GM10248 (cell line): ENCODE results near the gene RUNX1.

Experiments used
- CTCF ChIA-PET: fragments of 300-600 bp; sonication (Branson Sonifier 250); formaldehyde crosslinking; extraction: SDS; loops from one replicate; lab custom pipeline; 2021; ENCODE audit warnings: antibody characterized with exemption; lab: Yijun Ruan, JAX
- POLR2A ChIA-PET: fragments of 350-650 bp; sonication (Branson Sonifier 250); formaldehyde crosslinking; extraction: SDS; loops from one replicate; lab custom pipeline; 2020; ENCODE audit warnings: antibody characterized with exemption; lab: Yijun Ruan, JAX
- DNase-seq: peaks from one replicate; pipeline ENCODE4 v3.0.0; 2012; ENCODE audit errors: extremely low spot score
- CTCF ChIP-seq: IDR thresholded peaks from 2 replicates; pipeline ENCODE4 v1.5.1; 2012; ENCODE audit warnings: mild to moderate bottlenecking, low read depth; ENCODE audit errors: extremely low read depth, missing control alignments, control extremely low read depth

Gene RUNX1

GRCh38 chr21:35024513-35024912 is 24.6 kb downstream of the RUNX1 start:
- DNase-seq: no peak
- ChIA-PET POLR2A (no interaction called here), CTCF (interaction anchor here (0.9 to 2.2 kb wide), 2 partner anchors 14 to 20 kb away, joined by 3 to 7 read pairs; no protein-coding TSS in a partner anchor)
- no peak for TF ChIP-seq CTCF

GRCh38 chr21:35024071-35024420 is 25.1 kb downstream of the RUNX1 start:
- CTCF ChIA-PET: interaction anchor here (0.9 kb wide), 1 partner anchor 20 kb away, joined by 3 read pairs; no protein-coding TSS in a partner anchor
- DNase-seq: no peak
- POLR2A ChIA-PET: no interaction called here
- TF ChIP-seq CTCF: no peak

GRCh38 chr21:35023396-35024070 is 25.6 kb downstream of the RUNX1 start:
- no peak for DNase-seq
- ChIA-PET CTCF (no interaction called here), POLR2A (no interaction called here)
- no peak for TF ChIP-seq CTCF

GRCh38 chr21:35021546-35021945 is 27.6 kb downstream of the RUNX1 start:
- ChIA-PET CTCF (interaction anchor here (1.5 to 1.8 kb wide), 2 partner anchors 26 to 38 kb away, joined by 3 to 4 read pairs; no protein-coding TSS in a partner anchor), POLR2A (no interaction called here)
- DNase-seq: no peak
- no peak for TF ChIP-seq CTCF

GRCh38 chr21:35020902-35021301 is 28.2 kb downstream of the RUNX1 start:
- CTCF ChIA-PET: interaction anchor here (1.0 to 1.8 kb wide), 3 partner anchors 23 to 37 kb away, joined by 3 to 4 read pairs (median 3); no protein-coding TSS in a partner anchor
- no peak for TF ChIP-seq CTCF
- POLR2A ChIA-PET: no interaction called here
- DNase-seq: no peak

GRCh38 chr21:35020436-35020835 is 28.7 kb downstream of the RUNX1 start:
- POLR2A ChIA-PET: no interaction called here
- no peak for TF ChIP-seq CTCF
- DNase-seq: no peak
- CTCF ChIA-PET: interaction anchor here (1.0 to 1.8 kb wide), 3 partner anchors 23 to 37 kb away, joined by 3 to 4 read pairs (median 3); no protein-coding TSS in a partner anchor
